ENCODE data around the gene ARMH2.

DNA sequence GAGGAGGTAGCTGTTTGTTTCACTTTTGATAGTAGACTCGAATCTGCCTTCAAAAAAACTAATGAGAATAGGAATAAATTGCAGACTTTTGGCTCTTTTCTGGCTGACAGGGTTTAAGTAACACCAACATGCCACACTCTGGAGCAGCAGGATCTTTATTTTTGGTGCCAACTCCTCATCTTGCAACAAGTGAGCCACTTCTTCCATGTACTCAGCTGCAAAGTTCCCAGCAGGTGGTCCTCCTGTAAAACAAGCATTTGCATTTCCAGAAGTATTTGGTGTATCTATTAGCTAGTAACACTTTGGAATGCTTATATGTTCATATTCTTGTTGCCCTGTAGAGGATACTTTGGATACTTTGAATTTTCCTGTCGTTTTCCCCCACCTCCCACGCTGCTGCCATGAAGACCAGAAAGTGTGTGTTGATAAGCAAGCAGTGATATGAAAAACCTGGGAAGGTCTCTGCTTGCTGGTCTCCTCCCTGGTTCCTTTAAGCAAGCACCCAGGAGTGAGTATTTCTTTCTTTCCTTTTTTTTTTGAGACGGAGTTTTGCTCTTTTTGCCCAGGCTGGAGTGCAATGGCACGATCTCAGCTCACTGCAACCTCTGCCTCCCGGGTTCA is 1.0 kb downstream of the ARMH2 start:
- no peak for TF ChIP-seq CTCF (IDR thresholded peaks at IDR 0.05 in 2 of 3, conservative IDR thresholded peaks at IDR 0.05 in 1 of 3; ENCODE audit: control insufficient read depth in 2 of 3, extremely low read depth in 1 of 3, insufficient read depth in 1 of 3, low read depth in 3 of 3, low read length in 3 of 3)
- TF ChIP-seq, protein P1, sequence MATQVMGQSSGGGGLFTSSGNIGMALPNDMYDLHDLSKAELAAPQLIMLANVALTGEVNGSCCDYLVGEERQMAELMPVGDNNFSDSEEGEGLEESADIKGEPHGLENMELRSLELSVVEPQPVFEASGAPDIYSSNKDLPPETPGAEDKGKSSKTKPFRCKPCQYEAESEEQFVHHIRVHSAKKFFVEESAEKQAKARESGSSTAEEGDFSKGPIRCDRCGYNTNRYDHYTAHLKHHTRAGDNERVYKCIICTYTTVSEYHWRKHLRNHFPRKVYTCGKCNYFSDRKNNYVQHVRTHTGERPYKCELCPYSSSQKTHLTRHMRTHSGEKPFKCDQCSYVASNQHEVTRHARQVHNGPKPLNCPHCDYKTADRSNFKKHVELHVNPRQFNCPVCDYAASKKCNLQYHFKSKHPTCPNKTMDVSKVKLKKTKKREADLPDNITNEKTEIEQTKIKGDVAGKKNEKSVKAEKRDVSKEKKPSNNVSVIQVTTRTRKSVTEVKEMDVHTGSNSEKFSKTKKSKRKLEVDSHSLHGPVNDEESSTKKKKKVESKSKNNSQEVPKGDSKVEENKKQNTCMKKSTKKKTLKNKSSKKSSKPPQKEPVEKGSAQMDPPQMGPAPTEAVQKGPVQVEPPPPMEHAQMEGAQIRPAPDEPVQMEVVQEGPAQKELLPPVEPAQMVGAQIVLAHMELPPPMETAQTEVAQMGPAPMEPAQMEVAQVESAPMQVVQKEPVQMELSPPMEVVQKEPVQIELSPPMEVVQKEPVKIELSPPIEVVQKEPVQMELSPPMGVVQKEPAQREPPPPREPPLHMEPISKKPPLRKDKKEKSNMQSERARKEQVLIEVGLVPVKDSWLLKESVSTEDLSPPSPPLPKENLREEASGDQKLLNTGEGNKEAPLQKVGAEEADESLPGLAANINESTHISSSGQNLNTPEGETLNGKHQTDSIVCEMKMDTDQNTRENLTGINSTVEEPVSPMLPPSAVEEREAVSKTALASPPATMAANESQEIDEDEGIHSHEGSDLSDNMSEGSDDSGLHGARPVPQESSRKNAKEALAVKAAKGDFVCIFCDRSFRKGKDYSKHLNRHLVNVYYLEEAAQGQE (IDR thresholded peaks at IDR 0.05; ENCODE audit: low read depth, low read length), result no peak
- no peak for TF ChIP-seq ZNF24 (IDR thresholded peaks at IDR 0.05)
- TF ChIP-seq LARP7 (IDR thresholded peaks at IDR 0.05), result no peak
- TF ChIP-seq, protein P2, sequence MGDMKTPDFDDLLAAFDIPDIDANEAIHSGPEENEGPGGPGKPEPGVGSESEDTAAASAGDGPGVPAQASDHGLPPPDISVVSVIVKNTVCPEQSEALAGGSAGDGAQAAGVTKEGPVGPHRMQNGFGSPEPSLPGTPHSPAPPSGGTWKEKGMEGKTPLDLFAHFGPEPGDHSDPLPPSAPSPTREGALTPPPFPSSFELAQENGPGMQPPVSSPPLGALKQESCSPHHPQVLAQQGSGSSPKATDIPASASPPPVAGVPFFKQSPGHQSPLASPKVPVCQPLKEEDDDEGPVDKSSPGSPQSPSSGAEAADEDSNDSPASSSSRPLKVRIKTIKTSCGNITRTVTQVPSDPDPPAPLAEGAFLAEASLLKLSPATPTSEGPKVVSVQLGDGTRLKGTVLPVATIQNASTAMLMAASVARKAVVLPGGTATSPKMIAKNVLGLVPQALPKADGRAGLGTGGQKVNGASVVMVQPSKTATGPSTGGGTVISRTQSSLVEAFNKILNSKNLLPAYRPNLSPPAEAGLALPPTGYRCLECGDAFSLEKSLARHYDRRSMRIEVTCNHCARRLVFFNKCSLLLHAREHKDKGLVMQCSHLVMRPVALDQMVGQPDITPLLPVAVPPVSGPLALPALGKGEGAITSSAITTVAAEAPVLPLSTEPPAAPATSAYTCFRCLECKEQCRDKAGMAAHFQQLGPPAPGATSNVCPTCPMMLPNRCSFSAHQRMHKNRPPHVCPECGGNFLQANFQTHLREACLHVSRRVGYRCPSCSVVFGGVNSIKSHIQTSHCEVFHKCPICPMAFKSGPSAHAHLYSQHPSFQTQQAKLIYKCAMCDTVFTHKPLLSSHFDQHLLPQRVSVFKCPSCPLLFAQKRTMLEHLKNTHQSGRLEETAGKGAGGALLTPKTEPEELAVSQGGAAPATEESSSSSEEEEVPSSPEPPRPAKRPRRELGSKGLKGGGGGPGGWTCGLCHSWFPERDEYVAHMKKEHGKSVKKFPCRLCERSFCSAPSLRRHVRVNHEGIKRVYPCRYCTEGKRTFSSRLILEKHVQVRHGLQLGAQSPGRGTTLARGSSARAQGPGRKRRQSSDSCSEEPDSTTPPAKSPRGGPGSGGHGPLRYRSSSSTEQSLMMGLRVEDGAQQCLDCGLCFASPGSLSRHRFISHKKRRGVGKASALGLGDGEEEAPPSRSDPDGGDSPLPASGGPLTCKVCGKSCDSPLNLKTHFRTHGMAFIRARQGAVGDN (IDR thresholded peaks at IDR 0.05), result no peak
- no peak for TF ChIP-seq BHLHE40 (IDR thresholded peaks at IDR 0.05; ENCODE audit: borderline replicate concordance in 1 of 2, low read depth in 2 of 2, low read length in 1 of 2)
- no peak for TF ChIP-seq PBX3 (IDR thresholded peaks at IDR 0.05; ENCODE audit: insufficient replicate concordance, low read depth, low read length)
- no peak for TF ChIP-seq ASH2L (IDR thresholded peaks at IDR 0.05; ENCODE audit: borderline replicate concordance, low read depth)
- TF ChIP-seq, protein P3, sequence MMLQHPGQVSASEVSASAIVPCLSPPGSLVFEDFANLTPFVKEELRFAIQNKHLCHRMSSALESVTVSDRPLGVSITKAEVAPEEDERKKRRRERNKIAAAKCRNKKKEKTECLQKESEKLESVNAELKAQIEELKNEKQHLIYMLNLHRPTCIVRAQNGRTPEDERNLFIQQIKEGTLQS (IDR thresholded peaks at IDR 0.05; ENCODE audit: borderline replicate concordance, extremely low read depth, low read depth, low read length), result no peak
- no peak for TF ChIP-seq KAT2A (conservative IDR thresholded peaks at IDR 0.05; ENCODE audit: control insufficient read depth, low read depth, low read length)
- no peak for TF ChIP-seq EZH2 (IDR thresholded peaks at IDR 0.05; ENCODE audit: borderline replicate concordance, control insufficient read depth, low read depth, low read length)

All from GM12878 (cell line).